ENCODE measurements around the gene UPK1B.

- TF ChIP-seq, protein P1, sequence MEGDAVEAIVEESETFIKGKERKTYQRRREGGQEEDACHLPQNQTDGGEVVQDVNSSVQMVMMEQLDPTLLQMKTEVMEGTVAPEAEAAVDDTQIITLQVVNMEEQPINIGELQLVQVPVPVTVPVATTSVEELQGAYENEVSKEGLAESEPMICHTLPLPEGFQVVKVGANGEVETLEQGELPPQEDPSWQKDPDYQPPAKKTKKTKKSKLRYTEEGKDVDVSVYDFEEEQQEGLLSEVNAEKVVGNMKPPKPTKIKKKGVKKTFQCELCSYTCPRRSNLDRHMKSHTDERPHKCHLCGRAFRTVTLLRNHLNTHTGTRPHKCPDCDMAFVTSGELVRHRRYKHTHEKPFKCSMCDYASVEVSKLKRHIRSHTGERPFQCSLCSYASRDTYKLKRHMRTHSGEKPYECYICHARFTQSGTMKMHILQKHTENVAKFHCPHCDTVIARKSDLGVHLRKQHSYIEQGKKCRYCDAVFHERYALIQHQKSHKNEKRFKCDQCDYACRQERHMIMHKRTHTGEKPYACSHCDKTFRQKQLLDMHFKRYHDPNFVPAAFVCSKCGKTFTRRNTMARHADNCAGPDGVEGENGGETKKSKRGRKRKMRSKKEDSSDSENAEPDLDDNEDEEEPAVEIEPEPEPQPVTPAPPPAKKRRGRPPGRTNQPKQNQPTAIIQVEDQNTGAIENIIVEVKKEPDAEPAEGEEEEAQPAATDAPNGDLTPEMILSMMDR (IDR thresholded peaks at IDR 0.05), result no peak
- TF ChIP-seq POLR2A (IDR thresholded peaks at IDR 0.05) (no peak), POLR2AphosphoS5 (IDR thresholded peaks at IDR 0.05) (no peak)
Measured at GRCh38 chr3:119156868-119157267, 16.5 kb upstream of the UPK1B start.

Measured in sigmoid colon (tissue), 4 donors.